ENCODE measurements around the gene PAQR4. TPM values are rescaled to one million over a fixed set of nuclear protein-coding genes. Genes with fewer than 3 reads are reported as not detected.
A peak's percentile ranks its signal among the peaks of the same experiment; 100 is the strongest.
"Not testable (repeated sequence)": the region's sequence is repeated elsewhere in the genome, so short reads cannot be mapped to it uniquely, and the experiment has no call there.

The PAQR4 gene
- total RNA-seq = 3.1 TPM

DNA sequence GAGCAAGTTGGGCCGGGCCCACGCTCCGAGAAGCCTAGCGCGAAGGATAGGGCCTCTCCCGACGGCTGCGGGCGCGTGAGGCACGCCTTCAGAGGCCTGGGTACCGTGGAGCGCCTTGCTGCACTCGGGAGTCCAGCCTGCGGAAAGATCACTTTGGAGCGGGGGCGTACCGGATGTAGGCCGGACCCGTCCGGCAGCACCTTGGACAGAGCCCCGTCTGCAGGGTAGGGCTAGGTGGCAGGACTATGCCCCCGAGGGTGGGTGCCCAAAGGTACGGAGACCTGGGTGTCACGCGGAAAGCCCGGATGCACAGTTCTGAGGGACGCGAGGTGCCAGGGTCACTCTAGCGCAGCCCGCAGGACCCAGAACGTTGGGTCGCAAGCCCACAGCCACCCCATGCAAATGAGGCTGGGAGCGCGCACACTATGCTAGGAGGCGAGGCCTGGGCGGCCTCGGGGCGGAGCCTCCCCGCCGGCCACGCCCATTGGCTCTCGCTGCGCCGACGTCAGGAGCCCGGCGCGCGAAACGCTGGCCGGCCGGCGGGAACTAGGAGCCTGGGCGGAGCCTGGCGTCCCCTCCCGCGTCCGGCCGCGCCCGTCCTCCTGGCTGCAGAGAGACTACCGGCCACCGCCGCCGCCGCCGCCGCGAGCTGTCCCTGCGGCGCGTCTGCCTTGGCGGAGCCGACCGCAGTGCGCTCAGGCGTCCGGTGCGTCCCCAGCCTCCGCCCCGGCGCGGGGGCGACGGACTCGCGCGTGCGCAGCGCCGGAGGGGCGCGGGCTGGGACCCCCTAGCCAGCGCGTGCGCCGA, at the start of gene PAQR4:
TSS of gene PAQR4 (plus strand) at position 611 of the 807 bp plus-strand sequence. CDS start 327 bp downstream, outside the sequence.
- H3K9me3 ChIP-seq (ENCODE audit: low read depth, low read length) = no peaks in the 10 kb centered on the region
- peak within 1 kb of the TSS; percentile 57 for H3K4me3 ChIP-seq (ENCODE audit: low read length)
- H3K4me1 ChIP-seq (ENCODE audit: insufficient read depth, low read length) = peaks cover 58% of the 10 kb centered on the region
- H3K27me3 ChIP-seq (ENCODE audit: insufficient read depth, low read length) = peaks cover 32% of the 10 kb centered on the region

- H3K4me1 ChIP-seq (ENCODE audit: insufficient read depth, low read length) = peaks cover 14% of the 10 kb centered on the region
- H3K4me3 ChIP-seq (ENCODE audit: low read length) = no peak overlapping the region
- no peaks in the 10 kb centered on the region for H3K27me3 ChIP-seq (ENCODE audit: insufficient read depth, low read length)
- no peaks in the 10 kb centered on the region for H3K9me3 ChIP-seq (ENCODE audit: low read depth, low read length)
Observed at GRCh38 chr16:2919511-2920255, 49.5 kb upstream of the PAQR4 start.

GRCh38 chr16:2923481-2923880, 45.7 kb upstream of the PAQR4 start:
- peaks cover 5% of the 10 kb centered on the region for H3K4me1 ChIP-seq (ENCODE audit: insufficient read depth, low read length)
- H3K4me3 ChIP-seq (ENCODE audit: low read length) = no peak overlapping the region
- H3K9me3 ChIP-seq (ENCODE audit: low read depth, low read length) = no peaks in the 10 kb centered on the region
- H3K27me3 ChIP-seq (ENCODE audit: insufficient read depth, low read length) = no peaks in the 10 kb centered on the region

- peaks cover 5% of the 10 kb centered on the region for H3K4me1 ChIP-seq (ENCODE audit: insufficient read depth, low read length)
- no peaks in the 10 kb centered on the region for H3K9me3 ChIP-seq (ENCODE audit: low read depth, low read length)
- no peak overlapping the region for H3K4me3 ChIP-seq (ENCODE audit: low read length)
Observed at GRCh38 chr16:2924901-2925755, 44.0 kb upstream of the PAQR4 start.

GRCh38 chr16:2925951-2926649, 43.0 kb upstream of the PAQR4 start:
- H3K9me3 ChIP-seq (ENCODE audit: low read depth, low read length) = no peaks in the 10 kb centered on the region
- H3K4me3 ChIP-seq (ENCODE audit: low read length) = no peak overlapping the region
- peaks cover 5% of the 10 kb centered on the region for H3K4me1 ChIP-seq (ENCODE audit: insufficient read depth, low read length)
- H3K27me3 ChIP-seq (ENCODE audit: insufficient read depth, low read length) = no peaks in the 10 kb centered on the region

More at GRCh38 chr16:2924901-2925755, 44.0 kb upstream of the PAQR4 start:
- no peaks in the 10 kb centered on the region for H3K27me3 ChIP-seq (ENCODE audit: insufficient read depth, low read length)

DNA sequence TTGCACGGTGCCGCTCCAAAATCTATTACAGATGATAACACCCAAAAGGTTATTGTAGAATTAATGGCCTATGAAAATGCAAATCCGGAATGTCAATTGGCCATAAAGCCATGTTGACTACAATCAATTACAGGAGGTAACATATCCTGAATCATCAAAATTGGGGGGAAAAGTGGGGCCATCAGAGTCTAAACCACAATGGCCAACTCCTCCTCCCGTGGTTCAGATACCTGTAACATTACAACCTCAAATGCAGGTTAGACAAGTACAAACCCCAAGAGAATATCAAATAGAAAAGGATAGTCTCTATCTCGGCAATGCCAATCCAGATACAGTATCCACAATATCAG, 42.5 kb upstream of the PAQR4 start:
- Histone ChIP-seq H3K27me3 (ENCODE audit: insufficient read depth, low read length) (no peaks in the 10 kb centered on the region), H3K4me1 (ENCODE audit: insufficient read depth, low read length) (peaks cover 5% of the 10 kb centered on the region), H3K9me3 (ENCODE audit: low read depth, low read length) (no peaks in the 10 kb centered on the region), H3K4me3 (ENCODE audit: low read length) (no peak overlapping the region)

DNA sequence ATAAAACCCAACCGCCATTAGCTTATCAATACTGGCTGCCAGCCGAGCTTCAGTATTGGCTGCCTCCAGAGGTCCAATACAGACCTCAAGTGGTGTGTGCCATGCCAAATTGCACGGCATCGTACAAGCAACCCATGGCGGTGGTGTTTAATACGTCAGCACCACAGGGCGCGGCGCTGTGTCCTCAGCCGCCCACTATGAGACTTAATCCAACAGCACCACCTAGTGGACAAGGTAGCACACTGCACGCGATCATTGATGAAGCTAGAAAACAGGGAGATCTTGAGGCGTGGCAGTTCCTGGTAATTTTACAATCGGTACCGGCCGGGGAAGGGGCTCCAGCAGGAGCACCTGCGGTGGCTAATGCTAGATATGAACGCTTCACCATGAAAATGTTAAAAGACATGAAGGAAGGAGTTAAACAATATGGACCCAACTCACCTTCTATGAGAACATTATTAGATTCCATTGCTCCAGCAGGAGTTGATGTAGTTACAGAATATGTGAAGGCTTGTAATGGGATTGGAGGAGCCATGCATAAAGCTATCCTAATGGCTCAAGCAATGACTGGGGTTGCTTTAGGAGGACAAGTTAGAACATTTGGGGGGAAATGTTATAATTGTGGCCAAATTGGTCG, 42.0 kb upstream of the PAQR4 start:
- no peak overlapping the region for H3K4me3 ChIP-seq (ENCODE audit: low read length)
- no peaks in the 10 kb centered on the region for H3K9me3 ChIP-seq (ENCODE audit: low read depth, low read length)
- peaks cover 5% of the 10 kb centered on the region for H3K4me1 ChIP-seq (ENCODE audit: insufficient read depth, low read length)
- no peaks in the 10 kb centered on the region for H3K27me3 ChIP-seq (ENCODE audit: insufficient read depth, low read length)

GRCh38 chr16:2928151-2928550, 41.0 kb upstream of the PAQR4 start:
- H3K4me3 ChIP-seq (ENCODE audit: low read length); H3K4me1 ChIP-seq (ENCODE audit: insufficient read depth, low read length); H3K27me3 ChIP-seq (ENCODE audit: insufficient read depth, low read length); H3K9me3 ChIP-seq (ENCODE audit: low read depth, low read length): not testable (repeated sequence)

GRCh38 chr16:2928796-2929195, 40.4 kb upstream of the PAQR4 start:
- H3K9me3 ChIP-seq (ENCODE audit: low read depth, low read length) = no peaks in the 10 kb centered on the region
- no peaks in the 10 kb centered on the region for H3K27me3 ChIP-seq (ENCODE audit: insufficient read depth, low read length)
- no peak overlapping the region for H3K4me3 ChIP-seq (ENCODE audit: low read length)
- peaks cover 5% of the 10 kb centered on the region for H3K4me1 ChIP-seq (ENCODE audit: insufficient read depth, low read length)

- no peaks in the 10 kb centered on the region for H3K9me3 ChIP-seq (ENCODE audit: low read depth, low read length)
- no peaks in the 10 kb centered on the region for H3K27me3 ChIP-seq (ENCODE audit: insufficient read depth, low read length)
- H3K4me3 ChIP-seq (ENCODE audit: low read length) = no peak overlapping the region
- peaks cover 5% of the 10 kb centered on the region for H3K4me1 ChIP-seq (ENCODE audit: insufficient read depth, low read length)
Observed at GRCh38 chr16:2929693-2930092, 39.5 kb upstream of the PAQR4 start.

DNA sequence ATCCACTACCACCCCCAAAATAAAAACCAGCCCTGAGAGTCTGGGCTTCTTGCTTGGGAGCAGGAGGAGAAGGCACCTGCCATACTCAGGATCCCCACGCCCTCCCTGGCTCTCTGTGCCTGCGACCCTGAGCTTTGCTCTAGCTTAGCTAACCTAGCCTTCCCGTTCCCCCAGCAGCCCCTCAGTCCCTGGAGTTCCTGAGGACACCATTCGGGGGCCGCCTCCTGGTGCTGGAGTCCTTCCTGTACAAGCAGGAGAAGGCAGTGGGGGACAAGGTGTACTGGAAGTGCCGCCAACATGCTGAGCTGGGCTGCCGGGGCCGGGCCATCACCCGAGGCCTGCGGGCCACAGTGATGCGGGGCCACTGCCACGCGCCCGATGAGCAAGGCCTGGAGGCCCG, 38.9 kb upstream of the PAQR4 start:
- Histone ChIP-seq H3K9me3 (ENCODE audit: low read depth, low read length) (no peaks in the 10 kb centered on the region), H3K27me3 (ENCODE audit: insufficient read depth, low read length) (no peaks in the 10 kb centered on the region), H3K4me1 (ENCODE audit: insufficient read depth, low read length) (peaks cover 5% of the 10 kb centered on the region), H3K4me3 (ENCODE audit: low read length) (no peak overlapping the region)

DNA sequence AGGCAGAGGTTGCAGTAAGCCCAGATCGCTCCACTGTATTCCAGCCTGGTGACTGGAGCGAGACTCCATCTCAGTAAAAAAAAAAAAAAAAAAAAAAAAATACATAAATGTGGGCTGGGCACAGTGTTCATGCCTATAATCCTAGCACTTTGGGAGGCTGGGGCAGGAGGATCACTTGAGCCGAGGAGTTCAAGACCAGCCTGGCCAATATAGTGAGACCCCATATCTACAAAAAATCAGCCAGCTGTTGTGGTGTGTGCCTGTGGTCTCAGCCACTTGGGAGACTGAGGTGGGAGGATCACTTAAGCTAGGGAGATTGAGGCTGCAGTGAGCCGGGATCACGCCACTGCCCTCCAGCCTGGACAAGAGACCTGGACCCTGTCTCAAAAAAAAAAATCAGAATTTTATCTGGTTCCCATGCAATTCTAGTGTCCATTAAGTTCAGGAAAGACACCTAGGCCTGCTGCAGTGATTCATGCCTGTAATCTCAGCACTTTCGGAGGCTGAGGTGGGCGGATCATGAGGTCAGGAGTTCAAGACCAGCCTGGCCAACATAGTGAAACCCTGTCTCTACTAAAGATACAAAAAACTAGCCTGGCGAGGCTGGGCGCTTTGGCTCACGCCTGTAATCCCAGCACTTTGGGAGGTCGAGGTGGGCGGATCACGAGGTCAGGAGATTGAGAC, 37.8 kb upstream of the PAQR4 start:
- H3K27me3 ChIP-seq (ENCODE audit: insufficient read depth, low read length); H3K9me3 ChIP-seq (ENCODE audit: low read depth, low read length); H3K4me3 ChIP-seq (ENCODE audit: low read length); H3K4me1 ChIP-seq (ENCODE audit: insufficient read depth, low read length): not testable (repeated sequence)

DNA sequence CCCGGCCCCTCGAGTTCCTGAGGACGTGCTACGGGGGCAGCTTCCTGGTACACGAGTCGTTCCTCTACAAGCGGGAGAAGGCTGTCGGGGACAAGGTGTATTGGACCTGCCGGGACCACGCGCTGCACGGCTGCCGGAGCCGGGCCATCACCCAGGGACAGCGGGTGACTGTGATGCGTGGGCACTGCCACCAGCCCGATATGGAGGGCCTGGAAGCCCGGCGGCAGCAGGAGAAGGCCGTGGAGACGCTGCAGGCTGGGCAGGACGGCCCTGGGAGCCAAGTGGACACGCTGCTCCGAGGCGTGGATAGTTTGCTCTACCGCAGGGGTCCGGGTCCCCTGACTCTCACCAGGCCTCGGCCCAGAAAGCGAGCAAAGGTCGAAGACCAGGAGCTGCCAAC, 36.0 kb upstream of the PAQR4 start:
- no peaks in the 10 kb centered on the region for H3K4me1 ChIP-seq (ENCODE audit: insufficient read depth, low read length)
- H3K27me3 ChIP-seq (ENCODE audit: insufficient read depth, low read length) = no peaks in the 10 kb centered on the region
- no peaks in the 10 kb centered on the region for H3K9me3 ChIP-seq (ENCODE audit: low read depth, low read length)
- no peak overlapping the region for H3K4me3 ChIP-seq (ENCODE audit: low read length)

DNA sequence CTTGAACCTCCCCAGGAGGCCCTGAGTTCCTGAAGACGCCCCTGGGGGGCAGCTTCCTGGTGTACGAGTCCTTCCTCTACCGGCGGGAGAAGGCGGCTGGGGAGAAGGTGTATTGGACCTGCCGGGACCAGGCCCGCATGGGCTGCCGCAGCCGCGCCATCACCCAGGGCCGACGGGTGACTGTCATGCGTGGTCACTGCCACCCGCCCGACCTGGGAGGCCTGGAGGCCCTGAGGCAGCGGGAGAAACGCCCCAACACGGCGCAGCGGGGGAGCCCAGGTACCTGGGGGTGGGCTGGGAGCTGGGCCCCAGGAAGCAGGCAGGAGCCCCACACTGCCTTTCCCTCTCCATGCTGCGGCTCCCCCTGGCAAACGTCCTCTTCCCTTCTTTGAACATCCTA, 35.4 kb upstream of the PAQR4 start:
- Histone ChIP-seq H3K4me3 (ENCODE audit: low read length) (no peak overlapping the region), H3K4me1 (ENCODE audit: insufficient read depth, low read length) (no peaks in the 10 kb centered on the region), H3K9me3 (ENCODE audit: low read depth, low read length) (no peaks in the 10 kb centered on the region), H3K27me3 (ENCODE audit: insufficient read depth, low read length) (no peaks in the 10 kb centered on the region)

All from mononuclear cell (primary cell).